Mucosa of descending colon (tissue), 3 donors: Measurements from ENCODE around the gene STMN3. TPM values are rescaled to one million over a fixed set of nuclear protein-coding genes. Genes with fewer than 3 reads are reported as not detected.
"Not testable (repeated sequence)": the region's sequence is repeated elsewhere in the genome, so short reads cannot be mapped to it uniquely, and the experiment has no call there.

ENCODE experiments used
- ATAC-seq: fragments of 200-7000 bp; cut with Tn5 transposase; one replicate; pipeline ENCODE4 v1.9.1; 2020; ENCODE audit warnings: mild to moderate bottlenecking, moderate library complexity
- DNase-seq, 3 donors: peaks; one replicate each; pipeline ENCODE4 v3.0.0-alpha.2; 2020
- H3K36me3 ChIP-seq: fragments of 200-600 bp; one replicate; pipeline ENCODE4 v1.8.0; 2021; ENCODE audit warnings: low read depth, mild to moderate bottlenecking
- H3K4me1 ChIP-seq: fragments of 200-600 bp; one replicate; pipeline ENCODE4 v1.8.0; 2021; ENCODE audit warnings: low read depth, mild to moderate bottlenecking
- H3K4me3 ChIP-seq: fragments of 200-600 bp; one replicate; pipeline ENCODE4 v1.8.0; 2021; ENCODE audit warnings: mild to moderate bottlenecking
- H3K9me3 ChIP-seq: fragments of 200-600 bp; one replicate; pipeline ENCODE4 v1.8.0; 2021; ENCODE audit warnings: mild to moderate bottlenecking
- CTCF ChIP-seq: fragments of 200-600 bp; IDR thresholded peaks from one replicate; pipeline ENCODE4 v1.8.0; 2022; ENCODE audit warnings: antibody characterized with exemption, mild to moderate bottlenecking
- intact Hi-C, 2 donors: fragments of 100-400 bp; cut with DNase I in 1 of 2; cut with micrococcal nuclease in 1 of 2; formaldehyde crosslinking; loops; one replicate each; pipeline versions ENCODE4 v1.11.0 to v1.11.1; 2022; cut with DNase I, micrococcal nuclease
- total RNA-seq, 3 donors: library from RNA; stranded (reverse); fragmentation: NEBNext Ultra II Directional in 2 of 3; extraction: Animal tissue kit (Norgen Biotek cat#: 25700) in 2 of 3; gene quantifications; one replicate each; pipeline versions ENCODE4 v1.2.1 to v1.2.4, GENCODE V29; 2021 to 2023
- donor health status: DM: no; HTN: no; CAD: no; lungs with moderate emphysema.
- donor health status: DM: no; HTN: no; CAD: no.
- donor health status: DM: no; HTN: yes; CAD: no.

The STMN3 gene
- total RNA-seq, 3 donors from 2014 or later, result 2.7 to 19.7 (median 6.7) TPM

- H3K4me3 ChIP-seq, result no peak overlapping the region
- H3K4me1 ChIP-seq, result no peaks in the 10 kb centered on the region
- ATAC-seq (no peak), DNase-seq (peak in 1 of 3 donors; percentile 34)
- no peaks in the 10 kb centered on the region for H3K9me3 ChIP-seq
- H3K36me3 ChIP-seq, result no peaks in the 10 kb centered on the region
- no peak for TF ChIP-seq CTCF
- intact Hi-C loops, result no loop called here
Measured at GRCh38 chr20:63678071-63678470, 24.8 kb upstream of the STMN3 start.

GRCh38 chr20:63675681-63676368, 22.6 kb upstream of the STMN3 start:
- H3K4me1 ChIP-seq, result no peaks in the 10 kb centered on the region
- no peak for TF ChIP-seq CTCF
- H3K36me3 ChIP-seq, result no peaks in the 10 kb centered on the region
- no peak overlapping the region for H3K4me3 ChIP-seq
- intact Hi-C loops, result no loop called here
- no peak for ATAC-seq
- no peaks in the 10 kb centered on the region for H3K9me3 ChIP-seq
- DNase-seq, result no peak

- intact Hi-C loops, result no loop called here
- H3K4me1 ChIP-seq, result no peaks in the 10 kb centered on the region
- TF ChIP-seq CTCF, result no peak
- ATAC-seq (no peak), DNase-seq (no peak)
- no peaks in the 10 kb centered on the region for H3K36me3 ChIP-seq
- H3K4me3 ChIP-seq, result no peak overlapping the region
- no peaks in the 10 kb centered on the region for H3K9me3 ChIP-seq
Measured at GRCh38 chr20:63673951-63674350, 20.7 kb upstream of the STMN3 start.

- ATAC-seq, result no peak
- Histone ChIP-seq H3K36me3 (no peaks in the 10 kb centered on the region), H3K4me3 (no peak overlapping the region), H3K9me3 (no peaks in the 10 kb centered on the region), H3K4me1 (no peaks in the 10 kb centered on the region)
- no peak for TF ChIP-seq CTCF
- intact Hi-C loops, result no loop called here
- no peak for DNase-seq
Measured at GRCh38 chr20:63672666-63673065, 19.4 kb upstream of the STMN3 start.

- H3K36me3 ChIP-seq, H3K9me3 ChIP-seq, intact Hi-C loops, ATAC-seq, DNase-seq, H3K4me1 ChIP-seq, H3K4me3 ChIP-seq: not testable (repeated sequence)
Measured at GRCh38 chr20:63671695-63672094, 18.5 kb upstream of the STMN3 start.

GRCh38 chr20:63668351-63668750, 15.1 kb upstream of the STMN3 start:
- Histone ChIP-seq H3K36me3 (no peaks in the 10 kb centered on the region), H3K9me3 (no peaks in the 10 kb centered on the region), H3K4me1 (no peaks in the 10 kb centered on the region), H3K4me3 (no peak overlapping the region)
- intact Hi-C loops, result no loop called here
- no peak for TF ChIP-seq CTCF
- DNase-seq, result no peak
- no peak for ATAC-seq
